SK-N-SH (cell line): ENCODE measurements around the gene CHST11. TPM values are rescaled to one million over a fixed set of nuclear protein-coding genes. Genes with fewer than 3 reads are reported as not detected.

Source experiments
- CTCF ChIA-PET: fragments of 300-600, 350-600 bp; formaldehyde crosslinking; extraction: SDS; loops from one replicate; lab custom pipeline; 2021; lab: Yijun Ruan, JAX
- POLR2A ChIA-PET: fragments of 350-600 bp; sonication (Branson Sonifier 250); formaldehyde crosslinking; extraction: SDS; loops from one replicate; lab custom pipeline; 2020; ENCODE audit warnings: antibody characterized with exemption, inconsistent platforms; lab: Yijun Ruan, JAX
- DNase-seq: peaks from one replicate; pipeline ENCODE4 v3.0.0; 2012
- H2AFZ ChIP-seq: fragments of 200-600 bp; sonication (generic); 2 replicates; pipeline ENCODE4 v1.8.1; 2016; ENCODE audit warnings: antibody characterized with exemption, mild to moderate bottlenecking, low read depth
- H3F3A ChIP-seq: fragments of 200-600 bp; sonication (generic); replicated peaks from 2 replicates; pipeline ENCODE3; 2016; ENCODE audit warnings: antibody characterized with exemption, mild to moderate bottlenecking; ENCODE audit not compliant: insufficient read depth
- H3K27ac ChIP-seq, 2 experiments: fragments of 200-500 bp in 1 of 2; fragments of 200-600 bp in 1 of 2; sonication (Bioruptor generic) in 1 of 2; sonication (generic), shearing (Covaris generic) in 1 of 2; 2 replicates each; pipeline versions ENCODE4 v1.5.1 to v1.6.1; 2014 to 2016; ENCODE audit warnings: low read depth in 2 of 2, inconsistent platforms in 1 of 2, low read length in 1 of 2, mild to moderate bottlenecking in 1 of 2, mixed read lengths in 1 of 2
- H3K27me3 ChIP-seq: fragments of 200-600 bp; sonication (generic), shearing (Covaris generic); 2 replicates; pipeline ENCODE4 v1.6.1; 2016; ENCODE audit warnings: mixed run types; ENCODE audit not compliant: insufficient read depth
- H3K36me3 ChIP-seq, 2 experiments: fragments of 200-500 bp in 1 of 2; fragments of 200-600 bp in 1 of 2; sonication (Bioruptor generic) in 1 of 2; sonication (generic) in 1 of 2; replicated peaks in 1 of 2; 2 replicates each; pipeline versions ENCODE3 to v1.5.1; 2014 to 2016; ENCODE audit warnings: low read length in 1 of 2, mild to moderate bottlenecking in 1 of 2; ENCODE audit not compliant: insufficient read depth in 2 of 2, control insufficient read depth in 1 of 2
- H3K4me1 ChIP-seq, 2 experiments: fragments of 200-500 bp in 1 of 2; fragments of 200-600 bp in 1 of 2; sonication (Bioruptor generic) in 1 of 2; sonication (generic), shearing (Covaris generic) in 1 of 2; 2 replicates each; pipeline versions ENCODE4 v1.5.1 to v1.6.1; 2014 to 2016; ENCODE audit warnings: low read depth in 1 of 2, low read length in 1 of 2, mixed run types in 1 of 2; ENCODE audit not compliant: insufficient read depth in 2 of 2, control insufficient read depth in 1 of 2
- H3K4me2 ChIP-seq: fragments of 200-600 bp; sonication (generic), shearing (Covaris generic); 2 replicates; pipeline ENCODE4 v1.6.1; 2017; ENCODE audit warnings: mixed run types
- H3K4me3 ChIP-seq, 2 experiments: fragments of 200-500 bp in 1 of 2; fragments of 200-600 bp in 1 of 2; sonication (Bioruptor generic) in 1 of 2; sonication (generic), shearing (Covaris generic) in 1 of 2; 2 replicates each; pipeline versions ENCODE4 v1.5.1 to v1.8.1; 2014 to 2016; ENCODE audit warnings: low read depth in 2 of 2, inconsistent platforms in 1 of 2, low read length in 1 of 2, mild to moderate bottlenecking in 1 of 2, mixed read lengths in 1 of 2, moderate library complexity in 1 of 2
- H3K79me2 ChIP-seq: fragments of 200-600 bp; sonication (generic); 2 replicates; pipeline ENCODE4 v1.8.1; 2017; ENCODE audit warnings: mild to moderate bottlenecking; ENCODE audit not compliant: insufficient read depth
- H3K9ac ChIP-seq: fragments of 200-600 bp; sonication (generic); 2 replicates; pipeline ENCODE4 v1.6.1; 2017; ENCODE audit warnings: mixed run types
- H3K9me2 ChIP-seq: fragments of 200-600 bp; sonication (generic); 2 replicates; pipeline ENCODE4 v1.6.1; 2017; ENCODE audit warnings: mixed run types
- H3K9me3 ChIP-seq: fragments of 200-600 bp; sonication (generic); 2 replicates; pipeline ENCODE4 v1.6.1; 2017; ENCODE audit warnings: mixed run types, mild to moderate bottlenecking, moderate library complexity
- H4K20me1 ChIP-seq: fragments of 200-600 bp; sonication (generic); 2 replicates; pipeline ENCODE4 v1.6.1; 2017; ENCODE audit warnings: mild to moderate bottlenecking, mixed run types; ENCODE audit not compliant: insufficient read depth
- CHD2 ChIP-seq: fragments of 150-350 bp; IDR thresholded peaks from 2 replicates; pipeline ENCODE4 v1.6.1; 2018; ENCODE audit warnings: low read length; ENCODE audit not compliant: partially characterized antibody
- ELF1 ChIP-seq: IDR thresholded peaks from 2 replicates; pipeline ENCODE4 v1.4.0; 2012
- FOSL2 ChIP-seq: IDR thresholded peaks from 2 replicates; pipeline ENCODE4 v1.4.0; 2012; ENCODE audit warnings: low read depth, mild to moderate bottlenecking, moderate library complexity, borderline replicate concordance
- FOXJ3 ChIP-seq: sonication (generic); formaldehyde crosslinking; IDR thresholded peaks from 2 replicates; pipeline ENCODE4 v1.5.1; 2020; ENCODE audit warnings: mild to moderate bottlenecking, missing genetic modification reagents
- MAX ChIP-seq: IDR thresholded peaks from 2 replicates; pipeline ENCODE4 v1.4.0; 2012; ENCODE audit warnings: low read depth
- NRF1 ChIP-seq: IDR thresholded peaks from 2 replicates; pipeline ENCODE4 v1.6.1; 2012; ENCODE audit warnings: low read depth, mild to moderate bottlenecking, low read length
- REST ChIP-seq: IDR thresholded peaks from 2 replicates; pipeline ENCODE4 v1.6.1; 2012; ENCODE audit warnings: mild to moderate bottlenecking, low read depth, low read length, moderate library complexity
- RXRA ChIP-seq: IDR thresholded peaks from 2 replicates; pipeline ENCODE4 v1.4.0; 2012; ENCODE audit warnings: low read depth, mild to moderate bottlenecking, borderline replicate concordance
- SIN3A ChIP-seq: IDR thresholded peaks from 2 replicates; pipeline ENCODE4 v1.6.1; 2012; ENCODE audit warnings: low read depth, mild to moderate bottlenecking, low read length, moderate library complexity, borderline replicate concordance
- SMC3 ChIP-seq: IDR thresholded peaks from 2 replicates; pipeline ENCODE4 v1.6.1; 2012; ENCODE audit warnings: low read depth, low read length, improper control_type of control experiment
- TCF12 ChIP-seq: IDR thresholded peaks from 2 replicates; pipeline ENCODE4 v1.4.0; 2012
- USF1 ChIP-seq: IDR thresholded peaks from 2 replicates; pipeline ENCODE4 v1.4.0; 2012; ENCODE audit warnings: low read depth, borderline replicate concordance
- USF2 ChIP-seq: fragments of 150-350 bp; IDR thresholded peaks from 2 replicates; pipeline ENCODE4 v1.6.1; 2017; ENCODE audit warnings: antibody characterized with exemption, low read length, low read depth, borderline replicate concordance
- WGBS: methylation state at CpG from one replicate; pipeline ENCODE4 v1.1.6; 2017; ENCODE audit warnings: low lambda C conversion rate; 5-methylcytosine and 5-hydroxymethylcytosine counted together
- polyA plus RNA-seq, 3 experiments: library from polyadenylated mRNA; depleted of rRNA; stranded (reverse); fragments of >200 nt; gene quantifications; 2 replicates each; pipeline ENCODE4 v1.2.3, GENCODE V29; 2012
- TF ChIP-seq, protein P1 (sequence below): IDR thresholded peaks from 2 replicates; pipeline ENCODE4; 2012

Gene CHST11
- polyA plus RNA-seq, 1 of the 3 experiments (the other 2 are of a cell fraction): 18.6 TPM

- Histone ChIP-seq H3K4me3 (no peak overlapping the region), H3K27me3 (no peaks in the 10 kb centered on the region), H3K9ac (no peak overlapping the region), H4K20me1 (no peaks in the 10 kb centered on the region), H3K4me2 (no peak overlapping the region), H3K27ac (no peak overlapping the region), H3K9me2 (no peaks in the 10 kb centered on the region), H3K36me3 (no peaks in the 10 kb centered on the region), H2AFZ (no peak overlapping the region), H3F3A (peaks cover 5% of the 10 kb centered on the region), H3K79me2 (no peaks in the 10 kb centered on the region), H3K9me3 (no peaks in the 10 kb centered on the region), H3K4me1 (peaks cover 3 to 12% of the 10 kb centered on the region in 2 experiments; a peak in 2 of 4 replicates)
- 96% methylated on average over 8 of the region's 8 CpGs for WGBS
- POLR2A ChIA-PET: no interaction called here
- no peak for TF ChIP-seq FOXJ3
- no peak for TF ChIP-seq REST
- no peak for TF ChIP-seq ELF1
- TF ChIP-seq USF1: no peak
- no peak for TF ChIP-seq FOSL2
- TF ChIP-seq MAX: no peak
- no peak for TF ChIP-seq USF2
- no peak for TF ChIP-seq SMC3
- TF ChIP-seq NRF1: no peak
- TF ChIP-seq RXRA: no peak
- TF ChIP-seq CHD2: no peak
- TF ChIP-seq SIN3A: no peak
- TF ChIP-seq, protein P1, sequence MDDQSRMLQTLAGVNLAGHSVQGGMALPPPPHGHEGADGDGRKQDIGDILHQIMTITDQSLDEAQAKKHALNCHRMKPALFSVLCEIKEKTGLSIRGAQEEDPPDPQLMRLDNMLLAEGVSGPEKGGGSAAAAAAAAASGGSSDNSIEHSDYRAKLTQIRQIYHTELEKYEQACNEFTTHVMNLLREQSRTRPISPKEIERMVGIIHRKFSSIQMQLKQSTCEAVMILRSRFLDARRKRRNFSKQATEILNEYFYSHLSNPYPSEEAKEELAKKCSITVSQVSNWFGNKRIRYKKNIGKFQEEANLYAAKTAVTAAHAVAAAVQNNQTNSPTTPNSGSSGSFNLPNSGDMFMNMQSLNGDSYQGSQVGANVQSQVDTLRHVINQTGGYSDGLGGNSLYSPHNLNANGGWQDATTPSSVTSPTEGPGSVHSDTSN: no peak
- TF ChIP-seq TCF12: no peak
- DNase-seq: no peak
- CTCF ChIA-PET: interaction anchor here (1.2 kb wide), 1 partner anchor 321 kb away, joined by 3 read pairs; no protein-coding TSS in a partner anchor
Measured at GRCh38 chr12:104703372-104703771, 246.6 kb downstream of the CHST11 start.
